RPMI8226 (cell line): ENCODE measurements around the gene SELENOS.
A peak's percentile ranks its signal among the peaks of the same experiment; 100 is the strongest.

Experiments used
- DNase-seq: peaks from one replicate; pipeline ENCODE4 v3.0.0-alpha.2; 2015

Gene SELENOS, protein sequence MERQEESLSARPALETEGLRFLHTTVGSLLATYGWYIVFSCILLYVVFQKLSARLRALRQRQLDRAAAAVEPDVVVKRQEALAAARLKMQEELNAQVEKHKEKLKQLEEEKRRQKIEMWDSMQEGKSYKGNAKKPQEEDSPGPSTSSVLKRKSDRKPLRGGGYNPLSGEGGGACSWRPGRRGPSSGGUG

DNA sequence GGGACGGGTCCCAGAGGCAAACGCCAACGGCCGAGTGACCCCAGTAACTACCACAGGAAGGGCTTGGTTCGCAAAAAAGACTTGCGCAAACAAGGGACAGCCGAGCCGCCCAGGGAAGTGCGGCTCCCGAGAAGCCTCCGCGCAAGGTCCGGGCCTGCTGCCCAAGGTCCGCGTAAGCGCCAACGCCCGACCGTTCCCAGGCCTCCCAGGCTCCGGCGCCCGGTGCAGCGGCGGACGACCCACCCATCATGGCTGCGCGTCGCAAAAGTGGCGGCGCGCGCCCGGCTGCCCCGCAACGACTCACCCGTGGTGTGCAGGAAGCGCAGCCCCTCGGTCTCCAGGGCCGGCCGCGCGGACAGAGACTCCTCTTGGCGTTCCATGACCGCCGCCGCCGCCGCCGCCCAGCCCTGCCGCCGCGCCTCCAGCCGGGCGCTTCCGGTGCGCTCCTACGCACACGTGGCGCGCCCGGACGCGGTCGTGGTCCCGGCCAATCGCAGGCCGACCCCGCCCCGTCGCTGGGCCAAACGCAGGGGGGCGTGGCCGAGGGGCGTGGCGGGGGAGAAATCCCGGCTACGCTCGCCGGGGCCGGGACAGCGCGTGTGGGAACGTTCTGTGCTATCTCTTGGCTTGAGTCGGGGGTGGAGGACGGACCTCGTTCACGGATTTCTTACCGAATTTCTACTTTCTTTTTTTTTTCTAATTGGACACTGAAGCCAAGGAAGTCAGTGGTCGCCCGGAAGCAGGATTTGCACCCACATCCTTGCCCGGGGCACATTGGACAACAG lies at the start of gene SELENOS:
Gene SELENOS (minus strand): TSS at position 448 of the 785 bp plus-strand sequence. CDS start 68 bp downstream, at position 380.
- DNase-seq = peak; percentile 98

DNA sequence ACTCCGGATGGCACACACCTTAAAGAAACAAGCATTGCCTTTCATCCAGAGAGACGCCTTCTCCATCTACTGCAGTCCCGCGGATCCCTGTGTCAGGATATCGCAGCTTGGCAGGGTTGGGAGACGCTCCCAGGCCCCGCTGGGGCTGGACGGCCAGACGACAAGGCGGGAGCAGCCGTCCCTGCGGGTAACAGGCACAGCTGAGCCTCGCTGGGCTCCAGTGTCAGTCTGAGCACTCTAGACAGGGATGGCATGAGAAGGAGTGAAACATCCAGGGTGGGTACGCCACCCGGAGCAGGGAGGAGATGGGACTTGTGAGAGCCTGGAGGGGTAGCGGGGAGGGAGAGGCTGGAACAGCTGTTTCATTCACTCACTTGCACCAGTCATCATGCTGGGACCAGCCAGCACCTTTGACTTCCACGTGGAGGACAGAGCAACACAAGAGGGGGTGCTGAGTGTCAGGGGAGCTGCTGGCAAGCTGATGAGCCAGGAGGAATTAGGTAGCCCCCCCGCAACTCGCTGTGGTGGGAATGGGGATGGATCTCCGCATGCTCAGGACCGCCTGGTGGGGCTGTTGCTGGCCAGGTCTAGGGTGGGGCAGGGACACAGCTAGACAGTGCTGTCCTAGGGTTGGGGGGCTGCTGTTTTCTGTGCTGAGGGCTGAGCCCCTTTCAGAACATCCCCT lies 49.3 kb upstream of the SELENOS start:
- no peak for DNase-seq

DNA sequence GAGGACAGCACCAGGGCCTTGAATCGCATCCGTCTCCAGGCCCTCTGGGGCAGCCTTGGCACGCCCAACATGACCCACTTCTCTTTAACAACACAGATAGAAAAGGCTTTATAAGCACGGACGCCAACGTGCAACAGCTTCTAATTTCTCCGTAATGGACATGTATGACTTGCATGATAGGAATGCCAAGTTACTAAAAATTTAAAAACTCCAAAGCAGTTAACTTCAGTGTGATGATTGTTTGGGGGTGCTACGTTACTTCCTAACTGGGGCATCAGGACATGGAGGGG lies 48.7 kb upstream of the SELENOS start:
- DNase-seq = no peak

DNA sequence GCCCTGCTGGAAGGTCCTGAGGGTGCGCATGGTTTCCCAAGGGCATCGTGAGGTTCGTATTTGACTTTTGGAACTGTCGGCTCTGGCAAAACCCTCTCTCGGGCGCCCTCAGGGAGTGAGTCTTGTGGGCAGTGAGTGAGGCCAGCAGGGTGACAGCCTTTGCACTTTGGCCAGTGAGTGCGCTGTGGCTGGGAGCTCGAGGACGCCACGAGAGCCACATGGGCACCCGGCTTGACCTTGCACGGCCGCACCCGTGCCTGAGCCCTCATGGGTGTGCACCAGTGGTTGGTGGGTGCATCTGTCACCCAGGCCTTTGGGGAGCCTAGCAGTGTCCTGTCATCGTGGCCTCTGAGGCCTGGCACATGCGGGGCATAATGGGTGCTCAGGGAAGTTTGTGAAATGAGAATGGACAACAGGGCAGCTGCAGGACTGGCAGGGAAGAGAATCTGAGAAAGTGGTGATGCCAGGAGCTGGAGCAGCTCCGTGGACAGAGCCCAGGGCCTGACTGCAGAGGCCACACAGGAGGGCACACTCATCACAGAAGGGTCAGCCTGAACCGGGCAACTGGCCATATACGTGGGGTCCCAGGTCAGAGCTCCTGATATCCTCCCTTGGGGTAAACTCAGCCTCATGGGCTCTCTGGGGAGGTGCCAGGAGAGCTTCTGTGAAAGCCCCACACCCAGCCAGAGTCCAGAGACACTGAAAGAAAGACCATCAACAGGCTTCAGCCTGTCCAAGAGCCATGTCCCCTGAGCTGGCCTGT lies 48.2 kb upstream of the SELENOS start:
- no peak for DNase-seq

DNA sequence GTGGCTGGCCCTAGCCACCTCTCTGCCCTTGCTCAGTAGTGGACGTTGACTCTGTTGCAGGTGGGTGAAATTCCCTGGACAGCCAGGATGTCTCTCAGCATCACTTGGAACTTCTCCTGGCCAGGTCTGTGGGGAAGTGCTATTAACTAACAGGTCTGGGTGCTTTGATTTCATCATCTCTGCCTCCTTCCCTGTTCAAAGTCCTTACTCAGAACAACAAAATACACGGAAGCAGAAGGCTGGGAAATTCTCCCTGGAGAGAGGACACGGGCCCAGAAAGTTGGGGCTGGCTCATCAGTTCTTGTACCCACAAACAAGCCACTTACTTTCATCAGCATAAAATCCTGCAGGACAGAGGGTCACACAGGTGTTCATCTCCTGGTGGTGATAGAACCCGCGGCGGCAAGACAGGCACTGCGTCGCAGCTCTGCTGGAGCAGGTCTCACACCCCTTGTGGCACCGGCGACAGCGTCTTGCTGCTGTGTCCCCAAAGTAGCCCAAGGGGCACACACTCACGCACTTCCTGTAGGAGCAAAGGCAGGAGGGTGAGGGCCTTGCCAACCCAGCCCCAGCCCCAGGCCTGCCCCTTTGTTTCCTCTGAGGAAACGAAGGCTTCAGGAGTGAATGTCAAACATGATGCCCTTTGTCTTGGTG lies 47.4 kb upstream of the SELENOS start:
- no peak for DNase-seq

DNA sequence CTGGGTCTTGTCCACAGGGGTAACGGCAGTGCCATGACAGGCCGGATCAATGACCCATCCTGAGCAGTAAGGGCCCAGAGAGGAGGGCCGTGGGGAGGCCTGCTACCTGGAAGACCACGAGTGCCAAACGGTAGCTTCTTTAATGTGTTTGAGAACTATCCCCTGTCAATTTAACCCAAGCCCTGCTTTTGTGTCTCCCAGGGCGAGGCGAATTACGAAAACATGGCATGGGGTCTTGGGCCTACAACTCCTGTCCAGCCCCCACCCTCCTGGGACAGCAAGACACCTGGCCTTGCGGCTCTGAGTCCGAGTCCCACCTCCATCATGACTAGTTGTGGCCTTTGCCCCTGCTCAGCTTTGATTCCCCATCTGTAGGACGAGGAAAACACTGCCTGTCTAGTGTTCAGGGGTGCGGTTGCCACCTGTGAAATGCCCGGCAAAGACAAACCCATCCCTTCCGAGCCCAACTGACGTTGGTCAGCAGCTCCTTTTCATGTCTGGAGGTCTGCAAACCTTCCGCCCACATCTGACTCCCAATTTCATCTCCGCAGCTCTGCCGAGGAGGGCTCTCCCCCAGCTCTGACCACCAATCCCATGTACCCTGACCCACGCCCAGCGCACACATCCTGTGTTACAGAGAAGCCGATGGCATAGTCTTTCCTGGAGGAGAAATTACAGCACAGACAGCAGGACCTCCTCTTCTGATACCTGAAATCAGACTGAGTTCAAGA lies 46.7 kb upstream of the SELENOS start:
- DNase-seq = no peak

DNA sequence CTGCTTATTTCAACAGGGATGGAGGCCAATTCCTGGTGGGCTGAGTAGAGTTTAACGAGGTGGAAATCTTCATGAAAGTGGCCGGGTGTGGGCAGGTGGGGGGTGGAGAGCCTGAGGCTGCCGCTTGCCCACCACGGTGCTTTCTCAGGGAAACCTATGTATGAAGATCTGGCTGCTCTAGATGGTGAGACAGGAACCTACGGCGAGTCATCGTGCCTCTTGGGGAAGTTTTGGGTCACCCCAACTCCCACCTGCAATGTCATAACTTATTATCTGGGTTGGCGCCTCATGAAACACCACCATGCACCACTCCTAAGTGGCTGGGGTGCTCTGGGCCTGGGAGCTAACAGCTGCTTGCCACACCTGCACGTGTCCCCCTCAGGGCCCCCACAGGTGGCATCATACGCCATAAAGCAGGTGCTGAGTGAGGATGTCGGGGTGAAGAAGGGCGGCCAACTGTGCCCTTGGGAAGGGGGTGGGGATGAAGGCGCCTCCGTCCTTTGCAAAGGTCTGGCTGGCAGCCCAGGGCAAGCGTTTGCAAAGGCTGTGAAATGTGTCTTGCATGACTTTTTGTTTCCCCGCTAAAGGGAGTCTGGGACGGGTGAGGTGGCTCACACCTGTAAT lies 45.7 kb upstream of the SELENOS start:
- DNase-seq = no peak

DNA sequence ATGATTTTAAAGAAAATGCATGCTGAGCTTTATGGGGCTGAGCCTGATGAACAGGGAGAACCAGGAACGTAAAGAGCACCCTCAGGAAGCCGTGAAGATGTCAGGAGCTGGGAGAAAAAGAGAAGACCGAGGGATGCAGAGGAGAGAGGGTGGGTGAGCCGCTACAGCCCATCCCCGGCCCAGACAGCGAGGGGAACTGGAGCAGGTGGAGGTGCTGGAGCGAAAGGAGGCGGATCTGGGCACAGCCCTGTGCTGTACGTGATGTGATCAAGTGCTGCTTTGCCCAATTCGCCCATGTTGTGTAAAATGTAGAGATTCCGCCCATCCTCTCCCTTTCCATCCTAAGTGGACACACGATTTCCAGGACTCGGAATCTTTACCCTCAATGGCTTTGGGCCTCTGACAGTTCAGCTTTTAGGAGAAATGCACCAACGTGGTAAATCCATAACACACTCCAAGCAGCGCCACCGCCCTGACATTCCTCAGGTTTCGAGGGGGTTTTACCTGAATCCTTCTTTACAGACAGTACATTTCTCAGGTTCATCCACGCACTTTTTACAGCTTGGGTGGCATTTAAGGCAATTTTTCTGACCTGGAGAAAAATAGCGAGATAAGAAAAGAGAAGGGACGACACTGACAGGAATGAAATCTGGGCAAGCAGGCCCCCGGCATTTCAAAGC lies 44.9 kb upstream of the SELENOS start:
- no peak for DNase-seq

DNA sequence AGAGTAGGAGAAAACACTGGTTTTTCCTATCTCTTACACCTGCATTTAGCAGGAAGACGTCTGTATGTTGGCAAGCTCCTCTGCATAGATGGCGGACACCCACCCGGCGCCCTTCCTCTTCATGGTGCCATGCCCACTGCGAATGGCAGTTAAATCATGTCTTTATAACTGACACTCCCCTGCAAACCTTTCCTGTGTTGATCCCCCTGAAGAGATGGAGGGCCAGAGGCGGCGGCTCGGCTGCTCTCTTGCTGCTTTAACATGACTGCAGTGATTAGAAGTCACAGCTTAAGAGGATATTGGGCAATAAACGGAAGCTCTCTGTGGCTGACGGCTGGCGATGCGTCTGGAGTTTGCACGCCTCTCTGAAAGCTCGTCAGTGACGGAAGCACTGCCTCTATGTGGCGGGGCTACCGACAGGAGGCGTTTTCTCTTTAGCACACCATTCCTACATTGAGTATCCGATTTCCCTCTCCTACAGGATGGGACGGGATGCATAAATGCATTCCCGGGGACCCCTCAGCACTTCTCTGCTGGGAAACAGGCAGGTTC lies 43.3 kb upstream of the SELENOS start:
- DNase-seq = no peak

DNA sequence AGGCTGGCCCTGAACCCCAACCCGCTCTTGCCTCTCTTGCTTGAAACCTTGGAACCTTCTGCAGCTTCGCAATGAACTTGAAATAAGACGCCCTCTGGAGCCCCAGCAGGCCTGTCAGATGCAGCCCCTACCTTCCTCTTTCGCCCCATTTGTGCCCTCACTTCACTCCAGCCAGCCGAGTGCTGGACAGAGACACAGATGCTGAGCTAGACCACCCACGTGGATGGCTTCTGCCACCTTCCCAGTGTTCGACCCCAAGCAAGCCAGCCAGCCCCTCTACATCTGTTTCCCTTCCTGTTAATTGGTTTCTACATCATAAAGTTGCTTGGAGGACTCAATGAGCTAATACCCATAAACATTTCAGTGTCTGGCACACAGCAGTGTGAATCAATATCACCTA lies 41.6 kb upstream of the SELENOS start:
- DNase-seq = no peak

DNA sequence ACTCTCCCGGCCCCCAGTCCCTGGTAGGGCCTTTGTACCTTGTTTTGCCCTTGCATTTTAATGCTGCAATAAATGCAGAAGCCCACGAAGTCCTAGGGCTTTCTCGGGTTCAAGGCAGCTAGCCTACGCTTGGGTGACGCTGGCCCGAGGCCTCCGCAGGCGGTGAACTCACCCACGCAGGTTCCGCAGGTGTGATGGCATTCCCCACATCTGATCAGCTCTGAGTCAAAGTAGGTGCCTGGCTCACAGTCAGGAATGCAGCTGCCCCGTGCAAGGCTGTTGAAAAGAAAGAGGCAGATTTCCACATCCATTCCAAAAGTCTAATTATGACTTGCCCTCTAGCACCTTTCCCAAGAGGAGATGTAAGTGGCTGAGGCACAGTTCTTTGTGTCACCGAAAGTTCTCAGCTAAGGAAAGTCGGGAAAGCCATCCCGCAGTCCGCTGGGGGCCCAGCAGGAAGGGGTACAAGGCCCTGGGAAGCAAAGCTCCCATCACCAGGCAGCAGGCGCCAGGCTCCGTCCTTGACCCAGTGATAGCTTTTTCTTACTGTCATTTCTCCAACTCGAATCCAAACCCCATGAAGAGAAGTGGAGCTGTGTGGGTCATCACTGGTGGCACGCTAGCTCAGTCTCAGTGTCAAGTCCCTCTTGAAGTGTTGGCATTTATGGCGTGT lies 41.0 kb upstream of the SELENOS start:
- DNase-seq = no peak

DNA sequence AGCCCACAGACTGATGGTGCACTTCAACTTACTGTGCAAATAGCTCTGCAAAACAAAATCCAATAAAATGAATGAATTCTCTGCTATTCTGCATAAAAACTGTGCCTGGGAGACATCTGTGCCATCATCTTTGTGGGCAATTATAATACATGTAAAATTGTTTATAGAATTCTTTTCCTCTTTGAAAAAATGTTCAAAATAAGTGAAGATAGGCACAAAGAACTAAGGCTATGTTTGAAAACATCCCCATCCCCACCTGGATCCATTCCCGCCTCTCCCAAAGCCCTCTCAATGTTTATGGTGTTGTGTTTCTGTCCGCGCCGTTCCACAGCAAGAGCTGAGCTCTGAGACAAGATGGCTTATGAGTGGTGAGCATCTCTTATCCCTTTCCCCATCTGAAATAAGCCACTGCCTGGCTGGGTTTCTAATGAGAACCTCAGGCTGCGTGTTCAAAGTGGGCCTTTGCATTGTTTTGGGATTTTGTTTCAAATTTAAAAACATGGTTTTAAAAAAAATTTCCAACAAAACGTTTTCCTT lies 40.1 kb upstream of the SELENOS start:
- no peak for DNase-seq

DNA sequence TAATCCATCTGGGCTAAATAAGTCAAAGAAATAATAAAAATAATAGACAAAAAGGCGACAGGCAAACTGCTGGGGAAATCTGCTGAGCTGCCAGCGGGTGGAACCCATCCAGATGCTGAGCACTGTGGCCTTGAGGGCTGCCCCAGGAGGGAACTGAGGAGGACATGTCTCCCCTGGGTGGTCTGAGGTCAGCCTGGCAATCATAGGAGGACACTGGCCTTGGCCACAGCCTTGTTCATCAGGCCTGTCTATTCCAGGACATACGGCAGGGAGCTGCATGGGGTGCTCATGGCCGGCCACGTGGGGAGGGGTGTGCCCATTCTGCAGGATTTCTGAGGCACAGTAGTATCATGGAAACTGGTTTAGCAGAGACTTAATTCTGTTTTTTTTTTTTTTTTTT lies 39.2 kb upstream of the SELENOS start:
- no peak for DNase-seq

DNA sequence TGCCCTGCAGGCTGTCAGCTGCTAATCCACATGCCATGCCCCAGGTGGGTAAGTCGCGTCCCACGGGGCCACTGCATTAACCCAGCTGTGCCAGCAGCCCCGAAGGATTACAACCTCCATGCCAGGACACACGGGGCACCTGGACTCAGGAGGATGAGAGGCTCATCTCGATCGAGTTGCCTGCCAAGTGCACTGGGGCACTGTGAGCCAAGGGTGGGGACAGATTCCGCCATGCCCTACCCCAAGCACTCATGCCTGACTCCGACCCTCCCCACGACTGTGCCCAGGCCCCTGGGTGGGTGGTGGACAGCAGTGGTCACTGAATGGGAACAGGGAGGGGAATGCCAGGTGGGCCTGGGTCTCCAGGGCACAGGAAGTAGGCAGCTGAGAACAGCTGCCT lies 38.5 kb upstream of the SELENOS start:
- DNase-seq = no peak

DNA sequence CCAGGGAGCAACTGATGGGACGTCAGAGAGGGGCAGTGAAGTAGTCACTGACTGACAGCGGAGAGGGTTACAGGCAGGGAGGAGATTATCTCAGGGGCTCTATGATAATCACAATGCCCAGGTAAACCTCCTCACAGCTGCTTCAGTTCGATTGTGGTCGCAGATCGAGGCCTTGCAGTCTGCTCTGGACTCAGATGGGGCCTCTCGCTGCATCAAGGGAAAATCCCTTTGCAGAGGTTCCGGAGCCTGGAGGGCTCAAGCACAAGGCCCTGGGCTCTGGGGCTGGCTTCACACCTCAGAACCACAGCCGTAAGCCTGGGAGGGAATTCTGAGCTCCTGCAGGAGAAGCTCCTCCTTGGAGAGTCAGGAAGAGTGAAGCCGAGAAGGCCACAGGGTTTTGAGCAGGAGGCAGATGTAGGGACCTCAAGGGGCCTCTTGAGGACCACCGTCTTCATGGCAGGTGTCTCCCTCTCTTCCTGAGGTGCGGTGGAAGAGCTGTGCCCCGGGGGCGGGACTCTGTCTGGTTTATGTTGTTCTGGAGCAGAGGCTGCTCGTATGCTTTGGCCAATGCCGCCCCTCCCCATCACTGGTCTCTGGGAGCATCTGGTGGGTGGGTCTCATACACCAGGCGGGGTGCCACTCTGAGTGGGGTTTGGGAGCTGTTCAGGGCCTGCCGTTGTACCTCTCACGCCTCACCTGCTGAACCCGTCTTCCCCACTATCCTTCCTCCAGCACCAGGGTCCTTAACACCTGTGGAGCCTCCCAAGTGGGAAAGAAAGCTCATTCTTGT lies 37.2 kb upstream of the SELENOS start:
- DNase-seq = no peak

DNA sequence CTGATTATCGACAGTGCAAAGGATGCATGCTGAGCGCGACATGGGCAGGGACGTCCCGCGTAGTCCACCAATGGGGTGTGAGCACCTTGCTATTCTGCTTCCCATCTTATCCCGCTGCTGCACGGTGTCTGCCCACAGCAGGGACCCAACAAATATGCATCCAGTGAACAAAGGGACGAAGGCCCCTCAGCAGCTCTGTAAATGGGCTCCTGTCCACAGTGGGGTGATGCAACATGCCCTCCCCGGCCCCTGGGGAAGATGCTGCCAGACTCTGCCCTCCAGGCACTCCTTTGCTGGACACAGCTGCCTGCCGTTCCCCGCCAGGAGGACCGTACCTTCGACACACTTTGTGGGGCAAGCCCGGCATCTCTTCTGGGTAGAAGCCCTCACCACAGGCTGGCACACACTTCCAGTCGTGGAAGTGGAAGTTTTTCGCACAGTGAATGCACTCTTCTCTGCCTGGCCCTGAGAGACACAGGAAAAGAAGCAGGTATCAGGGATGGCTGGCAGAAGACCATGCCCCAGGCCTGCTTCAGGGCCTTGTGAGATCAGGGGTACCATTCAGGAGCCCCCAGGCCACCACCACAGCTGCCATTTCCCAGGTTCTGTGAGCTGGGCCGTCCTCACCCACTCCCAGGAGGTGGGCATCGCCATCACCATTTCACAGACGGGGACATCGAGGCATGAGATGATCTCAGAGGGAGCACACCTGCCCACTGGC lies 35.9 kb upstream of the SELENOS start:
- DNase-seq = no peak

DNA sequence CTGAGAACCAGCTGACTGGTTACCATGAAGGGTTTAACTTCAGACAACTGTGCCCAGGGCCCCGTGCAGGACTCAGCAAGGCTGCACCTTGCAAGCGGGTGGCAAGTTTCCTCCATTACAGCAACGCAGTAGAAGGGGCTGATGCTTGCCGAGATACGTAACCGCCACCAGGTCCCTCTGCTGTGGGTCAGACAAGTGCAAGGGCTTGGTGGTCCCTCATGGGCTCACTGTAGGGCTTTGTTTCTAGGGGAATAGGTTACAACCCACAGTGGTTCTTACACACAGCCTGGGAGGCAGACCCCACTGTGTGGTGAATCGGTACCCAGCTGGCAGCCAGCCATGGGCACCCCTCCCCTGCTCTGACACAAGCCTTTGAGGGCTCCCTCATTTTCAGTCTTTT lies 33.2 kb upstream of the SELENOS start:
- no peak for DNase-seq

DNA sequence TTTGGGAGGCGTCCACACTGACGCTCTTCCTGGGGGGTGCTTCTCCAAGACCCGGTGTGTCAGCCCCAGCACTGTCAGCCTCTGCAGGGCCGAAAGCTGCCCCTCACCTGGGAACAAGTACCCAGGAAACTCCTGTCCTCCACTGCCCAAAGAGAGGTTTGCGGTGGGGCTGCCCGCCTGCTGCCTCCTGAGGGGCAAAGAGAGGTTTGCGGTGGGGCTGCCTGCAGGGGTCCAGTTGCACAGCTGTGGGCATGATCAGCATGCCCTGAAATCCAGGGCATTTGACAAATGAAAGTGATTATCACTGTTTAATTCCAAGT lies 32.8 kb upstream of the SELENOS start:
- no peak for DNase-seq
